Fibroblast of gingiva (primary cell): ENCODE data around the gene TERT.
"Not testable (repeated sequence)": the region's sequence is repeated elsewhere in the genome, so short reads cannot be mapped to it uniquely, and the experiment has no call there.

Source experiments
- DNase-seq: peaks from one replicate; pipeline ENCODE4 v3.0.0-alpha.2; 2011; ENCODE audit warnings: low read depth

TERT gene

DNA sequence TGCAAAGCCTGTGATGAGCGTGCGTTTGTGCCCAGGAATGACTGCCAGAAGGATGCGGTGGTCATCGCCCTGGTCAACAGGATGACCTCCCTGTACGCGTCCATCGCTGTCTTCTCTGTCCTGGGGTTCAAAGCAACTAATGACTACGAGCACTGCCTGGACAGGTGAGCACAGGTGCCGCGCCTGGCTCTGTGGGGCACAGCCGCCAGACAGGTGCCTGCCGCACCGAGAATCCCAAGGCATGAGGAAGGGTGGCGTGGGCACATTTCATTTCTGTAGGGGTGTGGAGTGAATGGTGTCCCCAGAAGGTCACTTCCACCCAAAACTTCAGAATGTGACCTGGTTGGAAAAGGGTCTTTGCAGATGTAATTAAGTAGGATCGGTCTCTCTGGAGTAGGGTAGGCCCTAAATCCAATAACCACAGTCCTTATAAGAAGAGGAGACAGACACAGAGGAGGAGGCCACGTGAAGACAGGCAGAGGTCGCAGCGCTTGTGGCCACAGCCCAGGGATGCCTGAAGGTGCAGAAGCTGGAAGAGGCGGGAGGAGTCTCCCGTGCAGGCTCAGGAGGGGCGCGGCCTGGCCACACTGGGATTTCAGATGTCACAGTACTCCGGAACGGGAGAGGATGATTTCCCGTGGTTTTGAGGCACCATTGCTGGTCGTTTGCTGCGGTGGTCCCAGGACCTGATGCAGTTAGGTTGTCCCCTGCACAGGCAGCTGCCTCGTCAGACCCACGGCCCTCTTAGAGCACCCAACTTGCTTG lies 54.2 kb downstream of the TERT start:
- no peak for DNase-seq

GRCh38 chr5:1239505-1240251 lies 55.2 kb downstream of the TERT start:
- no peak for DNase-seq

DNA sequence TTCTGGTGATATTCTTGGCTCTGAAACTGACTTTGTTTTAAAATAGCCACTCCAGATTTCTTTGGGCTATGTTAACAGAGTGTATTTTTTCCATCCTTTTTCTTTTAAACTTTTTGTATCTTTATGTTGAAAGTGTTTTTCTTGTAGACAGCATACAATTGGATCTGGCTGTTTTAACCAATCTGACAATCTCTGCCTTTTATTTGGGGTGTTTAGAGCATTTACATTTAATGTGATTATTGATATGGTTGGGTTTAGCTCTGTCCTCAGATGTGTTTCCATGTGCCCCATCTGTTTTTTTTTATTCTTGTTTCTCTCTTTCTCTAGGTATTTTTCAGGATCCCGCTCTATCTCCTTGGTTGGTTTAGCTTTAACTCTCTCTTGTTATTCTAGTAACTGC lies 59.0 kb downstream of the TERT start:
- DNase-seq, result no peak

GRCh38 chr5:1235379-1235778 lies 59.5 kb downstream of the TERT start:
- DNase-seq, result no peak

DNA sequence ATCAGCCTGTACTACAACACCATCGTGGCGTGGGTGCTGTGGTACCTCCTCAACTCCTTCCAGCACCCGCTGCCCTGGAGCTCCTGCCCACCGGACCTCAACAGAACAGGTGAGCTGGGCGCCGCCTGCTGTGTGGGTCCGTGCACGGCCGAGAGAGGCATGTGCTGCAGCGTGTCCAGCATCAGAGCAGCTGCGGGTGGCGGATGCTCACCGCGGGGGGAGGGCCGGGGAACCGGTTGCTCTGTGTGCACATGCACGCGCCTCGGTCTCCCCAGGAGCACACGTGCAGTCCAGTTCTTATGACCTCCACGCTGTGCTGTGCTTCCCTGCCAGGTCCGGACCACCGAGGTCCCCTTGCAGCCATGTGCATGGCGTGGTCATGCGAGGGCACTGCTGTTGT lies 62.1 kb downstream of the TERT start:
- DNase-seq, result no peak

DNA sequence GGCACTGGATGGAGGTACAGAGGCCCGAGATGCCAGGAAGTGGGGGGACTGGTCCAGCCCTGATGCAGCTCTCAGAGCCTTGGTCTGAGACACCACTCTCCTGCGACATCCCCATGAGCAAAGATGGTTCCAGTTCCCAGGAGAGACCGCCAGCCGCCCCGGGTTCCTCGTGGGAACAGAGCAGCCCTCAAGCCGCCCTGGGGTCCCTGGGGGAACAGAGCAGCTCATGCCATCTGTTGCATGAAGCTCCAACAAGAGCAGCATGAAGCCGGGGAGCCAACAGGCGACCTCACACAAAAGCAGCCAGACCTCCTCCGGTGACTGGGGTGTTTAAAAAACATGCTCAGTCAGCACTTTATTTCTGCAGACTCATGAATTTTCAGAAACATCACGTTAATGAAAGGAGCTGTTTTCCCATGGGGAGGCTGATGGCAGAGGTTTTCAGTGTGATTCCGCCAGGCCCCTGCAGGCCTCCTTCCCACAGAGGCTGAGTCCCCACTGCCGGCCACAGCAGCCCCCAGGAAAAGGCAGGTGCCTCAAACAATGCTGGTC lies 63.4 kb downstream of the TERT start:
- no peak for DNase-seq

DNA sequence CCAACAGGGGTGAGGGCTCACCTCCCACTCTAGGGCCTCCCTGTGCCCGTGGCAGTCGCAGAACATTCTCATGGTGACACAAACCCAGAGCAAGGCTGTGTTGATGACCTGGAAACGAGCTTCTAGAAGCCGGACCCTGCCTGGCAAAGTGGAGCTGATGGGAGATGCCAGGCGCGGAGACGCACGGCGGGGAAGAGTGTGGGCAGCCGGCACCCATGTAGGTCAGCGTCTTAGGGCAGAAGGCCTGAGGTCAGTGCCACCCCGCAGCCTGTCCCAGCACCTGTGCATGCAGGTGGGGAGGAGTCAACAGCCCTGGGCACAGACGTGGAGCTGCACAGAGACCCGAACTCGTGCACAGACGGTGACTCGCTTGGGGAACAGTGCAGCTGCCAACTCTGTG lies 64.3 kb downstream of the TERT start:
- DNase-seq, result no peak

- DNase-seq, result no peak
Observed at GRCh38 chr5:1229822-1230221, 65.0 kb downstream of the TERT start.

DNA sequence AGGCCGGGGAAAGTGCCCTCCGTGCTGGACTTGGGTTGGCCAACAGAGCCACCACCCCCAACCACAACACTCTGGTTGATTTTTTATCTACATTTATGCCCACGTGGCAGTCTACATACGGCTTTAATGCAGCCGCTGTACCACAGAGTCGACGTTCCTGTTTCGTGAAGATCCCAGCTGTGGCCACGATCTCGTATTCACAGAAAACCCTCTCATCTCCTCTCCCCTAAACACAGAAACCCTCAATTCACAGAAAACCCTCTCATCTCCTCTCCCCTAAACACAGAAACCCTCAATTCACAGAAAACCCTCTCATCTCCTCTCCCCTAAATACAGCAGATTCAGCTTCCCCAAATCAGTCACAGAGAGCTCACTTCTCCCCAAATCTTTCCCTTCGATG lies 65.8 kb downstream of the TERT start:
- DNase-seq, result not testable (repeated sequence)

DNA sequence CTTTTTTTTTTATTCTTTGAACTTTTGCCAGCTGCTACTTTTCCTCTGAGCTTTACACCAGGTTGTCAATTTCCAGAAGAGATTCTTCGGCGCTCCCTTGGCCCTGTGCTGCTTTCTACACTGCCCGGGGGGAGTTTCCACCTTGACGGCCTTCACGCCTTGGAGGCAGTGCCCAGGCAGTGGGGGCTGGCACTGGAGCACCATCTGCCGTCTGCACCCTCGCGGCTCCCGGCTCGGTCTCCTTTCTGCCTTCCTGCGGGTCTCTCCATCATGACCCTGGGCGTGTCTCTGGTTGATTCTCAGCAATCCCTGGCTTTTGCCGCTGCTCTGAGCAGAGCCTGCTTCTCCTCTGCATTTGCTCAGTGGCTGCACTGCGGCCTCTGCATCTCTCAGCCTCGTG lies 66.7 kb downstream of the TERT start:
- DNase-seq, result no peak

GRCh38 chr5:1227667-1228066 lies 67.2 kb downstream of the TERT start:
- DNase-seq, result no peak

DNA sequence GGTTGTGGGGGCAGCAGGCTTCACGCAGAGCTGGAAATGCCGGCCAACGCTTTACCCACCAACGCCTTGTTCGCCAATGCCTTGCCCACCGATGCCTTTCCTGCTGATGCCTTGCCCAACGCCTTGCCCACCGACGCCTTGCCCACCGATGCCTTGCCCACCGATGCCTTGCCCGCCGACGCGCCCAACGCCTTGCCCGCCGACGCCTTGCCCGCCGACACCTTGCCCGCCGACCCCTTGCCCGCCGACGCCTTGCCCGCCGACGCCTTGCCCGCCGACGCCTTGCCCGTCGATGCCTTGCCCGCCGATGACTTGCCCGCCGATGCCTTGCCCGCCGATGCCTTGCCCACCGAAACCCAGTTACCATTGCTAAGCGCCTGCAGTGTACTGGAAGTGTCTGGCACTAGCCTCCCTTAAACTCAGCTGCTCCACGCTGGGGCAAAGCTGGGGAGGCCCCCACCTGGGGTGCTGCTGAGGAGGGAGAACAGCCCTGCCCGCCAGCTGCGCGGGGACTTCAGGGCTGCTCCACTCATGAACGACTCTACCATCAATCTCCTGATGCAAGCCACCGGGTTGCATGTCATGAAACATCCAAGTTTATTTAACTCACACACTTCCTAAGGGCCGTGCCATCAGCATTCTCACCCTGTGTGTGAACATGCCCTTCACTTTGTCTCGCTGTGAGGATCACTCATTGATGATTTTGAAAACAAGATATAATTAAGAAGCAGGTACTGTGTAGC lies 67.9 kb downstream of the TERT start:
- no peak for DNase-seq

- no peak for DNase-seq
Observed at GRCh38 chr5:1226231-1226630, 68.6 kb downstream of the TERT start.

DNA sequence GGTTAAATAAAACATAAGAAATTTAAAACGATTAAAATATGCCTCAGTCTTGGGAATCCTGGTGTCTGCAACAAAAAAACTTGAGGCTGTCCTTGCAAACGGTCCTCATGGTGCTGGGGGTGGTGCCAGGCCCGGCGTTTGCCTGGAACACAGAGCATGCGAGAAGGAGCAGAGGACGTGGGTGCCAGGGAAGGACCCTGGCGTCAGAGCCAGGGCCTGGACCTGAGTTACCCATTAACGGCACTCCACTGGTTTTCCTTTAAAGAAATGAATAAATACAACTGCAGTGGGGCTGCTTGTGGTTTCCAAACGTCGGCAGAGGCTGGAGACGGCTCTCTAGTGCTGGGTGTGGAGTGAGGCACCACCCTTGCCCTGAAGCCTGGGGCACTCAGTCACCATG lies 69.8 kb downstream of the TERT start, which contains the start of gene SLC6A18:
Gene SLC6A18, plus strand, starts transcription at position 301 of the 400 bp plus-strand sequence. Its CDS starts 97 bp downstream, at position 398.
- DNase-seq, result no peak

- DNase-seq, result no peak
Observed at GRCh38 chr5:1224631-1225030, 70.2 kb downstream of the TERT start.

DNA sequence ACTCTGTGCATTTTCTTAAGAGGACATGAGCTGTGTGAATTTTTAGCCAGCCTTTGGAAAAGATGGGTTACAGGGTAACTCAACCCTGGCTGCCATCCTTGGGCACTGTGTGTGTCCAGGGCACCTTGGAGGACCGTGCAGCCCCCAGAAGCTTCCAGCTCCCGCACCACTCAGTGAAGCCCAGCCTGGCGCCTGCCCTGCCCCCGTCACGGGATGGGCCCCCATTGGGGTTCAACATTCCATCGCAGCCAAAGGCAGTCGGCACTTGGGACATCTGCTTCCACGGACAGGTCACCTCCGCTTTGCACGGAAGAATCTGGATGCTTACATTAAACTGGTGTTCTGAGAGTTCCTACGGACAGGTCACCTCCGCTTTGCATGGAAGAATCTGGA lies 71.6 kb downstream of the TERT start:
- no peak for DNase-seq

- DNase-seq, result no peak
Observed at GRCh38 chr5:1222621-1223277, 72.1 kb downstream of the TERT start.

DNA sequence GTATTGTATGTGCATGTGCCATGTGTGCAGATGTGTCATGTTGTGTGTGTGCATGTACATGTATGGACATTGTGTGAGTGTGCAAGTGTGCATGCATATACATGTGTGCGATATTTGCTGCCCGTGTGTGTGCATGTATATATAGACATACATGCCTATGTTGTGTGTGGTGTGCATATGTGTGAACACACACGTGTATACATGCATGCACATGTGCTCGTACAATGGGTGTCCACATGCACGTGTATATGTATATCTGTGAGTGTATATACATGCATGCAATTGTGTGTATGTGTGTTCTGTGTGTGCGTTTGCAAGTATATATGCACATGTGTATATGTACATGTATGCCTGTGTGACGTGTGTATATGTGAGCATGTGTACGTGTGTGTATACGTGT lies 72.7 kb downstream of the TERT start:
- DNase-seq, result no peak

DNA sequence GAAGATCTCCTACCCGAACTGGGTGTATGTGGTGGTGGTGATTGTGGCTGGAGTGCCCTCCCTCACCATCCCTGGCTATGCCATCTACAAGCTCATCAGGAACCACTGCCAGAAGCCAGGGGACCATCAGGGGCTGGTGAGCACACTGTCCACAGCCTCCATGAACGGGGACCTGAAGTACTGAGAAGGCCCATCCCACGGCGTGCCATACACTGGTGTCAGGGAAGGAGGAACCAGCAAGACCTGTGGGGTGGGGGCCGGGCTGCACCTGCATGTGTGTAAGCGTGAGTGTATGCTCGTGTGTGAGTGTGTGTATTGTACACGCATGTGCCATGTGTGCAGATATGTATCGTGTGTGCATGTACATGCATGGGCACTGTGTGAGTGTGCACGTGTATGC lies 73.1 kb downstream of the TERT start:
- DNase-seq, result no peak

- DNase-seq, result no peak
Observed at GRCh38 chr5:1220831-1221230, 74.0 kb downstream of the TERT start.

- no peak for DNase-seq
Observed at GRCh38 chr5:1220351-1220750, 74.5 kb downstream of the TERT start.

- DNase-seq, result no peak
Observed at GRCh38 chr5:1219768-1220100, 75.1 kb downstream of the TERT start.
